CD4-positive, alpha-beta T cell (primary cell): Measurements from ENCODE around the gene DCAF4. TPM values are rescaled to one million over a fixed set of nuclear protein-coding genes. Genes with fewer than 3 reads are reported as not detected.
"Not testable (repeated sequence)": the region's sequence is repeated elsewhere in the genome, so short reads cannot be mapped to it uniquely, and the experiment has no call there.

Source experiments
- ATAC-seq: fragments of 200-7000 bp; cut with Tn5 transposase; one replicate; pipeline ENCODE4 v1.10.0; 2022; ENCODE audit warnings: mild to moderate bottlenecking; ENCODE audit not compliant: poor library complexity
- CTCF ChIA-PET: fragments of 350-600 bp; sonication (Branson Sonifier 250); formaldehyde crosslinking; loops from one replicate; lab custom pipeline; 2021; ENCODE audit warnings: antibody characterized with exemption, inconsistent platforms; lab: Charles Lee
- POLR2A ChIA-PET: fragments of 350-600 bp; sonication (Branson Sonifier 250); formaldehyde crosslinking; loops from one replicate; lab custom pipeline; 2021; ENCODE audit warnings: antibody characterized with exemption, inconsistent platforms; lab: Charles Lee
- DNase-seq, 14 experiments: peaks; one replicate each; pipeline ENCODE4 v3.0.0-alpha.2; 2013 to 2020; ENCODE audit warnings: mixed read lengths in 2 of 14
- H3K27ac ChIP-seq, 2 donors: one replicate each; pipeline versions ENCODE4 v1.5.1 to v1.7.0; 2013; ENCODE audit warnings: low read length in 2 of 2, low read depth in 1 of 2, mild to moderate bottlenecking in 1 of 2
- H3K27me3 ChIP-seq, 2 experiments: 1 replicate in 1 of 2; 2 replicates in 1 of 2; pipeline versions ENCODE4 v1.6.1 to v1.7.0; 2013; ENCODE audit warnings: low read length in 2 of 2, control low read depth in 1 of 2, mild to moderate bottlenecking in 1 of 2, moderate library complexity in 1 of 2; ENCODE audit not compliant: insufficient read depth in 2 of 2, control insufficient read depth in 1 of 2
- H3K36me3 ChIP-seq: one replicate; pipeline ENCODE4 v1.6.1; 2013; ENCODE audit warnings: low read length, control low read depth; ENCODE audit not compliant: insufficient read depth
- H3K4me1 ChIP-seq: one replicate; pipeline ENCODE4 v1.6.1; 2013; ENCODE audit warnings: low read length, control low read depth; ENCODE audit not compliant: insufficient read depth
- H3K4me3 ChIP-seq: one replicate; pipeline ENCODE4 v1.5.1; 2013; ENCODE audit warnings: mild to moderate bottlenecking, low read length, moderate library complexity
- H3K9me3 ChIP-seq, 2 experiments: 1 replicate in 1 of 2; 2 replicates in 1 of 2; pipeline versions ENCODE4 v1.6.1 to v1.7.0; 2013; ENCODE audit warnings: low read length in 2 of 2, mild to moderate bottlenecking in 2 of 2, control low read depth in 1 of 2, moderate library complexity in 1 of 2; ENCODE audit not compliant: control insufficient read depth in 1 of 2, insufficient read depth in 1 of 2
- H3K27ac Mint-ChIP-seq: one replicate; pipeline ENCODE4 v1.8.0; 2020; ENCODE audit warnings: mixed read lengths
- H3K27me3 Mint-ChIP-seq: one replicate; pipeline ENCODE4 v1.8.0; 2021; ENCODE audit warnings: mixed read lengths
- H3K36me3 Mint-ChIP-seq: one replicate; pipeline ENCODE4 v1.8.0; 2021; ENCODE audit warnings: low read depth, mixed read lengths
- H3K4me1 Mint-ChIP-seq: one replicate; pipeline ENCODE4 v1.8.0; 2021; ENCODE audit warnings: low read depth, mixed read lengths
- H3K4me3 Mint-ChIP-seq: one replicate; pipeline ENCODE4 v1.8.0; 2020; ENCODE audit warnings: mild to moderate bottlenecking, mixed read lengths
- H3K9me3 Mint-ChIP-seq: one replicate; pipeline ENCODE4 v1.8.0; 2020; ENCODE audit warnings: mixed read lengths
- intact Hi-C, 2 experiments: fragments of 100-400 bp; cut with DNase I in 1 of 2; cut with micrococcal nuclease in 1 of 2; formaldehyde crosslinking; loops; one replicate each; pipeline versions ENCODE4 v1.15.1 to v1.9.0; 2023 to 2025; cut with DNase I, micrococcal nuclease
- total RNA-seq, 174 experiments: library from RNA in 2 of 174; stranded (reverse) in 2 of 174; gene quantifications; one replicate each; pipeline ENCODE4 v1.2.3 and lab custom pipeline; 2021 to 2026
- TF ChIP-seq, protein P1 (sequence below): fragments of 200-600 bp; IDR thresholded peaks from one replicate; pipeline ENCODE4 v1.8.0; 2022; ENCODE audit warnings: antibody characterized with exemption, mild to moderate bottlenecking

DCAF4 gene
- total RNA-seq, 2 experiments from 2014 or later: 20.8 to 22.8 TPM

DNA sequence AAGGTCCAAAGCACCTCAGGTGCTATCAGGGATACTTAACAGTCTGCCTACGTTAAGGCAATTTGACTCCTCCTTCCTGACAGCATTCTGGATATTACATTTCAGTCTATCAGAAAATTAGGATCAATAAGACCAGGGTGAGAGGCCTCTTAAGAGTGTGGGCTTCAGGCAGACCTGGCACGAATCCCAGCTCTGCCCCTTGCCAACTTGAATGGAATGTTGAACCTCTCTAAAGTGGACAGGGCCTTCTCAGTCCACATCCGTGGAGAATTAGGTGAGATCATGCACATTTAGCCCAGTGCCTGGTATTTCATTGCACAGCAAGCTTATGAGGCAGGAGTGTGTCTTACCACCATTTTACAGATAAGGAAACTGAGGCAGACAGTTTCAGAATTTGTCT is 25.9 kb downstream of the DCAF4 start:
- Histone ChIP-seq H3K36me3 (peaks cover 34% of the 10 kb centered on the region), H3K27me3 (no peaks in the 10 kb centered on the region), H3K27ac (no peak overlapping the region), H3K9me3 (no peaks in the 10 kb centered on the region), H3K4me3 (no peak overlapping the region), H3K4me1 (no peaks in the 10 kb centered on the region)
- no peak overlapping the region for H3K4me3 Mint-ChIP-seq
- no peak overlapping the region for H3K27ac Mint-ChIP-seq
- no peaks in the 10 kb centered on the region for H3K4me1 Mint-ChIP-seq
- H3K9me3 Mint-ChIP-seq: no peaks in the 10 kb centered on the region
- DNase-seq (no peak), ATAC-seq (no peak)
- TF ChIP-seq, protein P1, sequence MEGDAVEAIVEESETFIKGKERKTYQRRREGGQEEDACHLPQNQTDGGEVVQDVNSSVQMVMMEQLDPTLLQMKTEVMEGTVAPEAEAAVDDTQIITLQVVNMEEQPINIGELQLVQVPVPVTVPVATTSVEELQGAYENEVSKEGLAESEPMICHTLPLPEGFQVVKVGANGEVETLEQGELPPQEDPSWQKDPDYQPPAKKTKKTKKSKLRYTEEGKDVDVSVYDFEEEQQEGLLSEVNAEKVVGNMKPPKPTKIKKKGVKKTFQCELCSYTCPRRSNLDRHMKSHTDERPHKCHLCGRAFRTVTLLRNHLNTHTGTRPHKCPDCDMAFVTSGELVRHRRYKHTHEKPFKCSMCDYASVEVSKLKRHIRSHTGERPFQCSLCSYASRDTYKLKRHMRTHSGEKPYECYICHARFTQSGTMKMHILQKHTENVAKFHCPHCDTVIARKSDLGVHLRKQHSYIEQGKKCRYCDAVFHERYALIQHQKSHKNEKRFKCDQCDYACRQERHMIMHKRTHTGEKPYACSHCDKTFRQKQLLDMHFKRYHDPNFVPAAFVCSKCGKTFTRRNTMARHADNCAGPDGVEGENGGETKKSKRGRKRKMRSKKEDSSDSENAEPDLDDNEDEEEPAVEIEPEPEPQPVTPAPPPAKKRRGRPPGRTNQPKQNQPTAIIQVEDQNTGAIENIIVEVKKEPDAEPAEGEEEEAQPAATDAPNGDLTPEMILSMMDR: no peak
- CTCF ChIA-PET: no interaction called here
- intact Hi-C loops: no loop called here
- peaks cover 68% of the 10 kb centered on the region for H3K36me3 Mint-ChIP-seq
- POLR2A ChIA-PET: no interaction called here
- no peaks in the 10 kb centered on the region for H3K27me3 Mint-ChIP-seq

DNA sequence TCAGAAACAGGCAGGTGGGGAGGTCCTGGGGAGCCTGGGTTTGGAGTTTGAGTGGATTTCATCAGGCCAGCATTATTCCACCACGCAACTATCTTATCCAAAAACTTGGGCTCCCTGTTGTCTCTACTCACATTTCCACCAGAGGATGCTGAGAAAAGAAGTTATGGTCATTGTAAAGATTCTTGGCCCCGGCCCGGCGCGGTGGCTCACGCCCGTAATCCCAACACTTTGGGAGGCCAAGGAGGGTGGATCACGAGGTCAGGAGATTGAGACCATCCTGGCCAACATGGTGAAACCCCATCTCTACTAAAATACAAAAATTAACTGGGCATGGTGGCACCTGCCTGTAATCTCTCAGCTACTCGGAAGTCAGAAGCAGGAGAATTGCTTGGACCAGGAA is 30.5 kb downstream of the DCAF4 start:
- H3K27me3 ChIP-seq, H3K9me3 Mint-ChIP-seq, H3K27ac Mint-ChIP-seq, H3K4me1 Mint-ChIP-seq, H3K9me3 ChIP-seq, CTCF ChIA-PET, ATAC-seq, intact Hi-C loops, H3K4me1 ChIP-seq, DNase-seq, H3K4me3 Mint-ChIP-seq, H3K4me3 ChIP-seq, H3K27me3 Mint-ChIP-seq, H3K27ac ChIP-seq, POLR2A ChIA-PET: not testable (repeated sequence)
- peaks cover 82% of the 10 kb centered on the region for H3K36me3 Mint-ChIP-seq
- peaks cover 63% of the 10 kb centered on the region for H3K36me3 ChIP-seq

DNA sequence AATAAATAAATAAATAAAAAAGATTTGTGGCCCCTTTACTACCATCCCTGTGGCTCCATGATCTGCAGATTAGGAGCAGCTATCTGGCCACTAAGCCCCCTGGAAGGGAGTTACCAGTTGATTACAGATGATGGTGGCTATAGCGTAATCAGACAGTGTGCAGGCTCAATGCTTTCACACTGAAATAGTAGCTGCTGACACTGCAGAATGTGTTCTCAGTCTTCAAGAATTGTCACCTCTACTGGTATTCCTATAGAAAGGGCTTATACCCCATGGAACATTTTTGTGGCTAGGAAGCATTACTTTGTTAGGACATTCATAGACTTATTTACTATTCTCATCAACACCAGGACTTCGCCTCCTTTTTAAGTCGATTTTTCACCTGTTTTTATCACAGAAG is 30.9 kb downstream of the DCAF4 start:
- Histone ChIP-seq H3K36me3 (peaks cover 59% of the 10 kb centered on the region), H3K27me3 (no peaks in the 10 kb centered on the region), H3K27ac (no peak overlapping the region), H3K4me3 (no peak overlapping the region), H3K9me3 (no peaks in the 10 kb centered on the region), H3K4me1 (no peaks in the 10 kb centered on the region)
- Mint-ChIP-seq H3K4me1 (no peaks in the 10 kb centered on the region), H3K36me3 (peaks cover 82% of the 10 kb centered on the region), H3K4me3 (no peak overlapping the region), H3K27ac (no peak overlapping the region), H3K27me3 (no peaks in the 10 kb centered on the region), H3K9me3 (no peaks in the 10 kb centered on the region)
- CTCF ChIA-PET: no interaction called here
- intact Hi-C loops: no loop called here
- ATAC-seq (no peak), DNase-seq (no peak)
- TF ChIP-seq, protein P1: no peak
- POLR2A ChIA-PET: interaction anchor here (0.7 kb wide), 1 partner anchor 9 kb away, joined by 3 read pairs; no protein-coding TSS in a partner anchor

DNA sequence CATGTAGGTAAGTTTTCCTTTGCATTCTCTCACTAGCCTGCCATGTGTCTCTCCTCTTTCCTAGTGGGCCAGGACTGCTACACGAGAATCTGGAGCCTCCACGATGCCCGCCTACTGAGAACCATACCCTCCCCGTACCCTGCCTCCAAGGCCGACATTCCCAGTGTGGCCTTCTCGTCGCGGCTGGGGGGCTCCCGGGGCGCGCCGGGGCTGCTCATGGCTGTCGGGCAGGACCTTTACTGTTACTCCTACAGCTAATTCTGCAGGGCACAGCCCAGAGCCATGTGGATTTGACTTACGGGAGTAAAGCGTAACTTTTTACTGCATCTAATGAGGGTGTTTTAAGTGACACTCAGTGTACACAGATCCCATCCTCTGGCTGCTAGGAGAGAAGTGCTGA is 32.3 kb downstream of the DCAF4 start:
- Histone ChIP-seq H3K27ac (no peak overlapping the region), H3K36me3 (peaks cover 57% of the 10 kb centered on the region), H3K4me1 (no peaks in the 10 kb centered on the region), H3K9me3 (no peaks in the 10 kb centered on the region), H3K27me3 (no peaks in the 10 kb centered on the region), H3K4me3 (no peak overlapping the region)
- Mint-ChIP-seq H3K27ac (no peak overlapping the region), H3K36me3 (peaks cover 89% of the 10 kb centered on the region), H3K4me3 (no peak overlapping the region), H3K27me3 (no peaks in the 10 kb centered on the region), H3K9me3 (no peaks in the 10 kb centered on the region), H3K4me1 (no peaks in the 10 kb centered on the region)
- ChIA-PET CTCF (no interaction called here), POLR2A (no interaction called here)
- ATAC-seq (no peak), DNase-seq (no peak)
- TF ChIP-seq, protein P1: no peak
- intact Hi-C loops: no loop called here

DNA sequence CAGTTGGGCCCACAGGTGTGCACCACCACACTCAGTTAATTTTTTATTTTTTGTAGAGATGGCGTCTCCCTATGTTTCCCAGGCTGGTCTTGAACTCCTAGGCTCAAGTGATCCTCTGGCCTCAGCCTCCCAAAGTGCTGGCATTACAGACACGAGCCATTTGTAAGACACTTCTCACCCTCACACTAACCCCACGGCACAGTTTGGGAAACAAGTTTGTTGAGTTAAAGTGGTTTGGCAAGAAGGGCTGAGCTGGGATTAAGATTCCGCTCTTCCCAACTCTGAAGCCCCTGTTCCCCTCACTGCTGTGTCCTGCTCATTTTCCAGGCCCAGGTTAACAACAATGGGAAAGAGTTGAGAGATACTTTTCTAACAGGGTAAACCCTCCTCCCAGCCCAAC is 34.8 kb downstream of the DCAF4 start:
- H3K9me3 Mint-ChIP-seq, H3K27me3 ChIP-seq, H3K27me3 Mint-ChIP-seq, H3K27ac ChIP-seq, ATAC-seq, H3K4me1 ChIP-seq, H3K4me3 Mint-ChIP-seq, H3K4me1 Mint-ChIP-seq, intact Hi-C loops, H3K27ac Mint-ChIP-seq, CTCF ChIA-PET, H3K4me3 ChIP-seq, DNase-seq, H3K9me3 ChIP-seq, POLR2A ChIA-PET: not testable (repeated sequence)
- H3K36me3 Mint-ChIP-seq: peaks cover 69% of the 10 kb centered on the region
- H3K36me3 ChIP-seq: peaks cover 41% of the 10 kb centered on the region
